ENCODE measurements around the gene CAMKK1. TPM values are rescaled to one million over a fixed set of nuclear protein-coding genes. Genes with fewer than 3 reads are reported as not detected.

The CAMKK1 gene
- total and polyA plus RNA-seq, 2 of the 4 experiments (the other 2 are of a cell fraction) = 4.1 to 8.2 TPM

DNA sequence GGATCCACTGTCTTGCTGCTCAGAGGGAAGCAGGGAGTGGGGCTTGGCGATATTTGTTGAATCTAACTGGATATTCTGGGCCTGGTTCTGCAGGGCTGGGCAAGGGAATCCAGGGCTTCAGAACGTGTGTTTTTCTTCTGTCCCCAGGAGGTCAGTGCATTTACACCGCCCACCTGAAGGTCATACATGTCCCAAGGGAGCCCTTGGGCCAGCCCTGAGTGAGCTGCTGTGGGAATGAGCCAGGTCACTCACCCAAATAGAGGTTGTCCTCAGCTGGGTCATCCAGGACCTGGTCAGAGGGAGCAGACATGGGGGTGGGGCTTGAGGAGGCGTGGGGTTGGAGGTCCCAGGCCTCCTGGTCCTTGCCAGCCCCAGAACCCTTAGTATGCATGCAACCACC, 10.6 kb downstream of the CAMKK1 start:
- Histone ChIP-seq H3K9me3 (ENCODE audit: control insufficient read depth, insufficient read depth, low read length) (no peaks in the 10 kb centered on the region), H4K91ac (ENCODE audit: insufficient read depth, low read depth, low read length) (no peak overlapping the region), H3K56ac (ENCODE audit: extremely low read depth, insufficient read depth, low read length) (no peak overlapping the region), H3K27me3 (ENCODE audit: control insufficient read depth, insufficient read depth, low read length) (no peaks in the 10 kb centered on the region), H4K5ac (ENCODE audit: low read depth, low read length) (no peak overlapping the region), H2AK5ac (ENCODE audit: low read depth, low read length) (no peak overlapping the region), H3K27ac (ENCODE audit: insufficient read depth, low read length) (no peak overlapping the region), H2AK9ac (replicated peaks; ENCODE audit: low read depth, low read length, poor library complexity) (no peak overlapping the region), H4K8ac (ENCODE audit: low read depth in 2 of 2, low read length in 2 of 2) (no peak overlapping the region), H2BK120ac (ENCODE audit: low read depth, low read length) (no peak overlapping the region), H4K20me1 (ENCODE audit: insufficient read depth, low read length) (no peaks in the 10 kb centered on the region), H2BK5ac (ENCODE audit: low read depth, low read length, poor library complexity, severe bottlenecking) (no peak overlapping the region), H3K14ac (replicated peaks; ENCODE audit: low read depth, low read length) (no peak overlapping the region), H3K23ac (ENCODE audit: low read depth, low read length) (no peak overlapping the region), H3K4me3 (ENCODE audit: insufficient read depth, low read depth, low read length) (no peak overlapping the region), H2BK15ac (ENCODE audit: low read depth, low read length) (no peak overlapping the region), H3K18ac (ENCODE audit: low read depth, low read length) (no peak overlapping the region), H3K4me1 (ENCODE audit: control insufficient read depth, insufficient read depth, low read length) (peaks cover 15% of the 10 kb centered on the region), H3K36me3 (ENCODE audit: control insufficient read depth, insufficient read depth, low read length) (peaks cover 7% of the 10 kb centered on the region; the same call in 1 of the 2 replicates), H3K4me2 (ENCODE audit: low read depth, low read length) (no peak overlapping the region), H3K9me1 (ENCODE audit: insufficient read depth, low read length) (no peaks in the 10 kb centered on the region; the same call in 1 of the 2 replicates), H3K79me1 (ENCODE audit: low read depth in 1 of 2, low read length in 2 of 2) (peaks cover 5 to 9% of the 10 kb centered on the region in 2 experiments; a peak in 2 of 4 replicates), H2AFZ (replicated peaks; ENCODE audit: low read length, poor library complexity) (no peak overlapping the region), H3K4ac (ENCODE audit: low read depth, low read length) (no peak overlapping the region), H2BK20ac (ENCODE audit: low read depth, low read length) (no peak overlapping the region), H3K9ac (ENCODE audit: low read depth, low read length) (no peak overlapping the region)
- in situ Hi-C loops (cut with MboI; ENCODE audit: low sequenced_read_pairs) = no loop called here
- no peak for ATAC-seq (ENCODE audit: low read depth)
- dilution Hi-C loops (cut with HindIII; ENCODE audit: low sequenced_read_pairs, unreplicated experiment) = no loop called here
- ChIA-PET POLR2A (ENCODE audit: unreplicated experiment) (no interaction called here), CTCF (no interaction called here)
- intact Hi-C loops (cut with micrococcal nuclease) = no loop called here
- 79% methylated on average over 3 of the region's 4 CpGs; no CpG with 5 or more reads in 1 of the 2 experiments for WGBS, 2 experiments (ENCODE audit: extremely low coverage in 2 of 2, insufficient read length in 1 of 2)
- DNase-seq = no peak
- no TSS peak for BruUV-seq (replicated peaks)
- TF ChIP-seq BHLHE40 (IDR thresholded peaks at IDR 0.05; ENCODE audit: low read depth, low read length) (no peak), CTCF (conservative IDR thresholded peaks at IDR 0.05; ENCODE audit: low read depth, low read length) (no peak), CHD1 (IDR thresholded peaks at IDR 0.05; ENCODE audit: low read depth, low read length) (no peak), RAD21 (IDR thresholded peaks at IDR 0.05; ENCODE audit: low read length) (no peak), NFE2L2 (IDR thresholded peaks at IDR 0.05; ENCODE audit: low read depth, low read length) (no peak), CEBPB (IDR thresholded peaks at IDR 0.05; ENCODE audit: low read depth, low read length) (no peak), USF2 (IDR thresholded peaks at IDR 0.05; ENCODE audit: low read depth, low read length) (no peak), MXI1 (IDR thresholded peaks at IDR 0.05; ENCODE audit: borderline replicate concordance, low read depth, low read length) (no peak)
- TF ChIP-seq, protein P1, sequence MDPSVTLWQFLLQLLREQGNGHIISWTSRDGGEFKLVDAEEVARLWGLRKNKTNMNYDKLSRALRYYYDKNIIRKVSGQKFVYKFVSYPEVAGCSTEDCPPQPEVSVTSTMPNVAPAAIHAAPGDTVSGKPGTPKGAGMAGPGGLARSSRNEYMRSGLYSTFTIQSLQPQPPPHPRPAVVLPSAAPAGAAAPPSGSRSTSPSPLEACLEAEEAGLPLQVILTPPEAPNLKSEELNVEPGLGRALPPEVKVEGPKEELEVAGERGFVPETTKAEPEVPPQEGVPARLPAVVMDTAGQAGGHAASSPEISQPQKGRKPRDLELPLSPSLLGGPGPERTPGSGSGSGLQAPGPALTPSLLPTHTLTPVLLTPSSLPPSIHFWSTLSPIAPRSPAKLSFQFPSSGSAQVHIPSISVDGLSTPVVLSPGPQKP (IDR thresholded peaks at IDR 0.05; ENCODE audit: borderline replicate concordance, low read depth, low read length) = no peak
